GM11168 (cell line): ENCODE measurements around the gene TENT4A.

Experiments
- in situ Hi-C: fragments of 300-500 bp; cut with MboI; formaldehyde crosslinking; loops from one replicate; pipeline ENCODE4 v1.12.0; 2022; ENCODE audit warnings: low sequenced_read_pairs; ENCODE audit not compliant: unreplicated experiment

Gene TENT4A

GRCh38 chr5:6715758-6716628, 2.8 kb downstream of the TENT4A start:
- in situ Hi-C loops = loop anchor here (10.0 kb wide), 1 partner anchor 81 kb away; the partner anchor contains the start of genes NSUN2 and SRD5A1

DNA sequence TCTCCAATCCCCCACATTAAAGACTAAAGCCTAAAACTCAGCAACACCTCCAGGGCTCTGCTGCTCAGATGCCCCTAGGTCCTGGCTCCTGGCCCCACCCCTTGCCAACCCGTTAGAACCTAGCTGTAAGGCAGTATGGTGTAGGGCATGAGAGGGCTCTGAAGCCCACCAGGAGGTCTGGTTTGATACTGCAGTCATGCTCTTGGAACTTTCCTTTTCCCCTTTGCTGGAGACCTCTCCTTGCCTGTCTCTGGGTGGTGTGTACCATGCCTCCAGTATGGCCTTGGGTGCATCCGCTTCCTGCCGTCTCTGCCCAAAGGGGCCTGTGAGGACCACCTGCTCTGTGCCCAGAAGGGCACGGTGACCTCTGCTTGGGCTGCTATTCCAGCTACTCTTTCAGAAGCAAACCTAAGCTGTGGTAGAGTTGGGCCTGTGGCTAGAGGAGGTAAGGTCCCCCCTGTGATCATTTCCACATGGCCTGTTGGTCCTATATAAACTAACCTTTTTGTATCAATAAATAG, 3.5 kb downstream of the TENT4A start:
- in situ Hi-C loops = loop anchor here (10.0 kb wide), 1 partner anchor 82 kb away; the partner anchor contains the start of genes NSUN2 and SRD5A1

GRCh38 chr5:6717247-6717646, 4.0 kb downstream of the TENT4A start:
- in situ Hi-C loops = loop anchor here (10.0 kb wide), 1 partner anchor 82 kb away; the partner anchor contains the start of genes NSUN2 and SRD5A1

GRCh38 chr5:6717687-6718086, 4.5 kb downstream of the TENT4A start:
- in situ Hi-C loops = loop anchor here (10.0 kb wide), 1 partner anchor 83 kb away; the partner anchor contains the start of genes NSUN2 and SRD5A1

DNA sequence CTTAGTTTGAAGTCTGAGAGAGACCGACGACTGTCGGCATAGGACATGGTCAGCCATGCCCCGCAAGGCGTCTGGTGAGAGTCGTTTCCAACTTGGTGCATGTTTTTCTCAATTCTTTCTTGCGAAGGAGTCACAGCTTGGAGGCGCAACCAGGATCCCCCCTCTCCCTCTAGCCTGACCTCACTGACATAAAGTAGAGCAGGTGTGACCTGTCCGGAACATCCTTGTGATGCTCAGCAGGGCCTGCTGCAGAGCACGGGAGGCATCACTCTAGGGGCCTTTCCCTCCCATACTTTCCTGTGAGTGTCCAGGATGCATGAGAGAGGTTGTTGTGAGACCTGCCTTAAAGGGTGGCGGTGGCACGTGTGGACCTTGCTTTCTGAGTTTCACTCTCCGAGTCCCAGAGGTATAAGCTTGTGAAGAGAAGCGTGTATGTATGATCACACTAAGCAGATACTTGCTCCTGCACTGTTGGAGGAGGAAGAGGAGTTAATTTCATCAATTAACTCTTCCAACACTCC, 5.0 kb downstream of the TENT4A start:
- in situ Hi-C loops = loop anchor here (10.0 kb wide), 1 partner anchor 83 kb away; the partner anchor contains the start of genes NSUN2 and SRD5A1

GRCh38 chr5:6718718-6719117, 5.5 kb downstream of the TENT4A start:
- in situ Hi-C loops = loop anchor here (10.0 kb wide), 1 partner anchor 84 kb away; the partner anchor contains the start of genes NSUN2 and SRD5A1

- in situ Hi-C loops = loop anchor here (10.0 kb wide), 1 partner anchor 85 kb away; the partner anchor contains the start of genes NSUN2 and SRD5A1
These were observed 6.2 kb downstream of the TENT4A start for GRCh38 chr5:6719417-6719816.

DNA sequence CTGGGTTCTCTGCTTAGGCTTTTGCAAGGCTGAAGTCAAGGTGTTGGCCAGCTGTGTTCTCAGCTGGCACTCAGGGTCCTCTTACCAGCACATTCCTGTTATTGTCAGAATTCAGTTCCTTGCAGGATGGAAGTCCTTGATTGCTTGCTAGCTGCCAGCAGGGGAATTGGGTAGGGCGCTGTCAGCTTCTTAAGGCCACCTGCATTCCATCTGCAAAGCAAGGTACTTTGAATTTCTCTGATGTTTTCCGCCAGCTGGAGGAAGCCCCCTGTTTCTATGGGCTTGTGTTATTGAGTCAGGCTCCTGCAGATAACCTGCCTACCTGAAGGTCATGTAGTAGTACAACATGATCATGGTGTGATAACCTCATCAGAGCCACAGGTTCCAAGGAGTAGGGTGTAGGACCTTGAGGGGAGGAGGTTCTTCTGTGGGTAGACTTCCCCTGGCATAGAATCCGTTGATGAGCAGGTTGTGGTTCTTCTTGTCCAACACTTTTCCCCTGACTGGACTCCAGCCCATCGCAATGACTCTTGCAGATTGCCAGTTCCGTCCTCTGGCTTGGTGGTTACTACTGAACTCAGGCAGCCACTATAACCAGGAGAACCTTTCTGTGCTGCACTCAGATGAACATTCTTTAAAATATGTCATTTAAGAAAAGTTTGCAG, 6.8 kb downstream of the TENT4A start:
- in situ Hi-C loops = loop anchor here (10.0 kb wide), 1 partner anchor 85 kb away; the partner anchor contains the start of genes NSUN2 and SRD5A1

DNA sequence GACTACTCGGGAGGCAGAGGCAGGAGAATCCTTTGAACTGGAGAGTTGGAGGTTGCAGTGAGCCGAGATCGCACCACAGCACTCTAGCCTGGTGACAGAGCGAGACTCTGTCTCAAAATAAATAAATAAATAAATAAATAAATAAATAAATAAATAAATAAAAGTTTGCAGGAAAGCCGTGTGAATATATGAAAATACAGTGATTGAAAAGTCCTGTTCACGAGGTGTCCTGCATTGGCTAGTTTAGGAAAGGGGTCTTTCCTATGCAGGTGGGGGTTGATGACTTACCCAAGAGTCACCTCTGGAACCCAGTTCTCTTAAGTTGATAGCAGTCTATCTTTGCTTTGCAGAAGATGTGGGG, 7.3 kb downstream of the TENT4A start:
- in situ Hi-C loops = no loop called here

DNA sequence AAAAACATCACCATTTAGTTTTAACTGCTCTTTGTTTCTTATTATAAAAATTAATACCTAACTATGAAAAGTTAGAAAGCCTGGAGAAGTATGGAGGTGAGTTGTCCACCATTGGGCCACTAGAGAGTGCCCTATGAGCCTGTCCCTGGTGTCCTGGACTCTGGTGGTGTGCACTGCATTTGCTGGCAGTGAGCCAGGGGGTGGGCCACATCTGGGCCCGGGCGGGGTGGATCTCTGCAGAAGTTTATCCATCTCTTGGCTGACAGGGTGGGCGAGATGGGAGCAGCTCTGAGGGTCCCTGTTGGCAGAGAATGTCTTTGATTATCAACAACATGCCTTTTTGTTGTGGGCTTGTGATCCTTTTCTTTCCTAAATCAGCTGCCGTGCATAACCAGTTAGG, 8.2 kb downstream of the TENT4A start:
- in situ Hi-C loops = no loop called here

GRCh38 chr5:6722015-6722414, 8.8 kb downstream of the TENT4A start:
- in situ Hi-C loops = no loop called here

- in situ Hi-C loops = no loop called here
These were observed 10.0 kb downstream of the TENT4A start for GRCh38 chr5:6723122-6723815.

- in situ Hi-C loops = no loop called here
These were observed 10.6 kb downstream of the TENT4A start for GRCh38 chr5:6723816-6724300.

- in situ Hi-C loops = no loop called here
These were observed 11.2 kb downstream of the TENT4A start for GRCh38 chr5:6724321-6724929.

DNA sequence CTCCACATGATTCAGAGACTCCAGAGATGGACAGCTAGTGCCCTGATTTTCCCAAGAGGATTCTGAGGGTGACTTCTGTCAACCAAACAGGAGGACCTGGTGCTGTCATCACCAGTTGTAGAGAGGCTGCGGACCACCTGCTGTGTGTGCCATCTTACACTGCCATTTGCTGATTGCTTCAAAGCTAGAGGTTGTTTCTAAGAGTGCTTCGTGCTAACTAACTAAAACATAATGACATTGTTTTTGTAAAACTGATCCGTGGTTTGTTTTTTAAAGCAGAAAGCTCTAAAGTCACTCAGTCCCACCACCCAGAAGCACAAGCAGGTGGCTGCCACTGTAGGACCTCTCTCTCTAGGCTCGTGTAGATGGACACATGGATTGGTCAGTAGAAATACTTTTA, 12.2 kb downstream of the TENT4A start:
- in situ Hi-C loops = no loop called here

DNA sequence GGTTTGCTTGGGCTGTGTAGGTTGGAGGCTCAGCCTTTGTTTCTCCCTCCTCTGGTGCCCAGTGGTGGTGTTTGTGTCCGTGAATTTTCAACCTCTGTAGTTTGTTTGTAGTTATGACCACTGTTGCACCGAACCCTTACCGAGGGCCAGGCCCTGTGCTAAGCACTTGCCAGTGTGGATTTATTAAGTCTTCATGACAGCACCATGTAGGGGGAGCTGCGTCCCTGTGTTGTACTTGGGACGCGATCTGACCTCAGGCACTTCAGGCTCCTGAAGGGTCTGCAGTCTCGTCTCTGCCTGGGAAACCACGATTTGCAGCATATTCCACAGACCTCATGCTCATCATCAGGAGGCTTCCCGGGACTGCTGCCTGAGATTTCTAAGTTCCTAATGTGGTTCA, 12.8 kb downstream of the TENT4A start:
- in situ Hi-C loops = no loop called here

DNA sequence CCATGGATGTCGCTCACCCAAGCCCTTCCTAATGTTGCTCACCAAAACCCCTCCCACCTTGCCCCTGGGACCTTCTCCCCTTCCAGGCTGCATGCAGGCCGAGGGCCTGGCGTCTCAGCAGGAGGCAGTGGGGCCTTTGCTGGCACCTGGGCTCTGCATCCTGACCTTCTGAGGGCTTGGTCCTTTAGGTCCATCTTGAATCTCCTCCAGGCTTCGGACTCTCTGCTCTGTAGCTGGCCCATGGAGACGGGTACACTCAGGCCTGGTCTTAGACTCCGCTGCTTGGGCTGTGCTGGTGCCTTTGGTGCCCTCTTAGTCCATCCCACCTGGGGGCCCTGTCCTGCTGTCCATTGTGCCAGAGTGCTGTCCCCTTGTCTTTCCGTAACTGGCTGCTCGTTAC, 14.0 kb downstream of the TENT4A start:
- in situ Hi-C loops = no loop called here

DNA sequence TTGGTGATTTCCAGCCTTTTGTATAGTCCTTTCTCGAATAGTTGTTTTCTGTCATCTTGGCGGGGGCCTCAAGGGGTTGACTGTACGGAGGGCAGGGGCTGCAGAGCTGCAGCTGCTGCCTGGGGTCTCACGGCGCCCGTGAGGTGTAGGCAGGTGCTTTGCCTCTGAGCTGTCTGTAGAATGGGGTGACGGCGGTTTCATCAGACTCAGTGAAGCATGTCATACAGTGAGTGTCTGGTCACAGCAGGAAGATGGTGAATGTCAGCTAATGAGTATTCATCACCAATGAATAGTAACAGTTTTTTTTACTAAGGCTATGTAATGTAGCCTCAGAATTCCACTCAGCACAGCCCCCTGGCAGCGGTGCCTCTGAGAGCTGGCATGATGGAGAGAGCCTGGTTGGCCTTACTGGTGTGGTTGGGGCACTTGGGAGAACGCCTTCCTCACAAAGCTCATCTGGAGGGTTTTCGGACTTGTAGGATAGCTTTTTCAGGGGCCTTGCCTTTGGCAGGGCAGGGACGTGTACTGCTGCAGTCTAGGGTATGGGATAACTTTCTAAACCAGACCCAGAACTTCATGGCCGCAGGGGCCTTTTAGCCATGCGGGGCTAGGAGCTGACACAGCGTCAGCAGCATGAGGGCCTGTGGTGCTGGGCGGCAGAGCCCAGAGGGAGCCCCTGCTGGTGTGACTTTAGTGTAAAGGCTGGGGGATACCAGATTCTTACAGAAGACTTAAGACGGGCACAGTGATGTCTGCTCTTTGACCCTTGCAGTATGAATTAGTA, 15.0 kb downstream of the TENT4A start:
- in situ Hi-C loops = no loop called here

- in situ Hi-C loops = no loop called here
These were observed 15.6 kb downstream of the TENT4A start for GRCh38 chr5:6728795-6729183.
